Ovary (tissue), 3 donors: ENCODE results near the gene PI4KA.

ENCODE experiments used
- EP300 ChIP-seq: sonication (generic); formaldehyde crosslinking; IDR thresholded peaks from one replicate; pipeline ENCODE4 v1.6.1; 2017; ENCODE audit warnings: antibody characterized with exemption
- POLR2A ChIP-seq: fragments of 450-650 bp; IDR thresholded peaks from one replicate; pipeline ENCODE4 v1.6.1; 2017; ENCODE audit warnings: antibody characterized with exemption, mild to moderate bottlenecking, moderate library complexity
- TF ChIP-seq, protein P1 (sequence below), 3 donors: fragments of 450-650 bp in 2 of 3; fragments of 200-600 bp in 1 of 3; IDR thresholded peaks; one replicate each; pipeline versions ENCODE4 v1.5.1 to v1.8.0; 2016 to 2022; ENCODE audit warnings: antibody characterized with exemption in 3 of 3, mild to moderate bottlenecking in 1 of 3
- donor health status: DM: no; HTN: no; CAD: no.

DNA sequence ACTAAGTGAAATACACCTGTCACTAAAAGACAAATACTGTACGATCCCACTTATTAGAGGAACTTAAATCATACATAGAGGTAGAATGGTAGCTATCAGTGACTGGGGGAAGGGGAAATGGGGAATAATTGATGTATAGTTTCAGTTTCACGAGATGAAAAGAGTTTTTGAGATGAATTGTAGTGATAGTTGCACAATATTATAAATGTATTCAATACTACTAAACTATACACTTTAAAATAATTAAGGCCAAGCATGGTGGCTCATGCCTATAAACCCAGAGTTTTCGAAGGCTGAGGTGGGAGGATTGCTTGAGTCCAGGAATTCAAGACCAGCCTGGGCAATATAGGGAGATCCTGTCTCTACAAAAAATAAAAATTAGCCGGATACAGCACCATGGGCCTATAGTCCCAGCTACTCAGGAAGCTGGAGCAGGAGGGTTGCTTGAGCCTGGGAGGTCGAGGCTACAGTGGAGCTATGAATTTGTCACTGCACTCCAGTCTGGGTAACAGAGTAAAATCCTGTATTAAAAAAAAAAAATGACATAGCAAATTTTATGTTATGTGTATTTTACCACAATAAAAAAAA, 44.3 kb downstream of the PI4KA start:
- TF ChIP-seq, protein P1, sequence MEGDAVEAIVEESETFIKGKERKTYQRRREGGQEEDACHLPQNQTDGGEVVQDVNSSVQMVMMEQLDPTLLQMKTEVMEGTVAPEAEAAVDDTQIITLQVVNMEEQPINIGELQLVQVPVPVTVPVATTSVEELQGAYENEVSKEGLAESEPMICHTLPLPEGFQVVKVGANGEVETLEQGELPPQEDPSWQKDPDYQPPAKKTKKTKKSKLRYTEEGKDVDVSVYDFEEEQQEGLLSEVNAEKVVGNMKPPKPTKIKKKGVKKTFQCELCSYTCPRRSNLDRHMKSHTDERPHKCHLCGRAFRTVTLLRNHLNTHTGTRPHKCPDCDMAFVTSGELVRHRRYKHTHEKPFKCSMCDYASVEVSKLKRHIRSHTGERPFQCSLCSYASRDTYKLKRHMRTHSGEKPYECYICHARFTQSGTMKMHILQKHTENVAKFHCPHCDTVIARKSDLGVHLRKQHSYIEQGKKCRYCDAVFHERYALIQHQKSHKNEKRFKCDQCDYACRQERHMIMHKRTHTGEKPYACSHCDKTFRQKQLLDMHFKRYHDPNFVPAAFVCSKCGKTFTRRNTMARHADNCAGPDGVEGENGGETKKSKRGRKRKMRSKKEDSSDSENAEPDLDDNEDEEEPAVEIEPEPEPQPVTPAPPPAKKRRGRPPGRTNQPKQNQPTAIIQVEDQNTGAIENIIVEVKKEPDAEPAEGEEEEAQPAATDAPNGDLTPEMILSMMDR (IDR thresholded peaks at IDR 0.05) = no peak
- TF ChIP-seq POLR2A = no peak
- no peak for TF ChIP-seq EP300
